Left forelimb (tissue), 1 donor: ENCODE results near the gene LMCD1.

ENCODE experiments used
- DNase-seq: peaks from one replicate; pipeline ENCODE4 v3.0.0-alpha.2; 2018; ENCODE audit warnings: low spot score

Gene LMCD1

DNA sequence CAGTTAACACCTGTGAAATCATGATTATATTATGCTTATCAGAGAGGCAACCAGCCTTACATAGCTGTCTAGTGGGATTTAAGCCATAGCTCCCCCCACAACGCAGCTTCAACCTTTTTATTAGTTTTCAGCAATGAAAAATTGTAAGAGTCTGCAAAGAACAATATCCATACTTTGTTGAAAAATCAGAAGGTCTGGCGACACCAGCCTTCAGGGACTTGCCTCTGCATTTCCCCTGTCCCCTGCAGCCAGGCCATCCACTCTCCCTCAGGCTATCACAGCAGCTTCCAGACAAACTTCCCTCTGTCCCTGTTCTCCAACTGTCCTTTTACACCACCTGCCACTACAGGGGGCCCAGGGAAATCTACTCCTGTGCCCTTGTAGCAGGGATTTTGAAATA lies 83.0 kb downstream of the LMCD1 start:
- peak; percentile 22 for DNase-seq

DNA sequence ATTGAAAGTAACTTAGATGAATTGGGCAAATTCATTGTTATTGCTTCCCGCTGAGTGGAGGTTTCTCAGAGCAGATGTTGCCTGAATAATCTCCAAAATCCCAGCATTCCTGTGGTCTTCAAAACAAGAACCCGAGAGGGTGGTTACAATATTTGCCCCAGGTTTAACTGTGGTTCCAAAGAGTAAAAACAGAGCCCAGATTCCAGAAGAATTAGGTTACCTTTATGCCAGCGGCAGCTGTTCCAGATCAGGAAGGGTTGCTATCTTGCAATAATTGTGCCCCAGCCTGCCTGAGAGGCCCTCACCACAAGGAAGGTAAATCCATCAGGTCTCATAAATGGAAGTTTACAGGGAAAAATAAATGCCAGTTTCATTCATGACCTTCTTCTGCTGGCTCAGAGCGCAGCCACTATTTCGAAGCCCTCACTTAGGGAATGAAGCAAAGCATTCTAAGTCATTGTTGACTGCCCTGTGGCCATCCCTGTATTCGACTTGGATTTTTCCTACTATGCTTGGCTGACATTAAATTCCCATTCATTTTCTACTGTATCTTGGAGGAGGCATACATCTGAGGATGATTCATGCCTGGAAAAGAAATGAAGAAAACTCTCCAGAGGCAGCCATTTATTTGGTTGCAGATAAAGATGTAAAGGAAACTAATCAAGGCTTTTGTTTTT lies 88.4 kb downstream of the LMCD1 start:
- DNase-seq = peak; percentile 17

DNA sequence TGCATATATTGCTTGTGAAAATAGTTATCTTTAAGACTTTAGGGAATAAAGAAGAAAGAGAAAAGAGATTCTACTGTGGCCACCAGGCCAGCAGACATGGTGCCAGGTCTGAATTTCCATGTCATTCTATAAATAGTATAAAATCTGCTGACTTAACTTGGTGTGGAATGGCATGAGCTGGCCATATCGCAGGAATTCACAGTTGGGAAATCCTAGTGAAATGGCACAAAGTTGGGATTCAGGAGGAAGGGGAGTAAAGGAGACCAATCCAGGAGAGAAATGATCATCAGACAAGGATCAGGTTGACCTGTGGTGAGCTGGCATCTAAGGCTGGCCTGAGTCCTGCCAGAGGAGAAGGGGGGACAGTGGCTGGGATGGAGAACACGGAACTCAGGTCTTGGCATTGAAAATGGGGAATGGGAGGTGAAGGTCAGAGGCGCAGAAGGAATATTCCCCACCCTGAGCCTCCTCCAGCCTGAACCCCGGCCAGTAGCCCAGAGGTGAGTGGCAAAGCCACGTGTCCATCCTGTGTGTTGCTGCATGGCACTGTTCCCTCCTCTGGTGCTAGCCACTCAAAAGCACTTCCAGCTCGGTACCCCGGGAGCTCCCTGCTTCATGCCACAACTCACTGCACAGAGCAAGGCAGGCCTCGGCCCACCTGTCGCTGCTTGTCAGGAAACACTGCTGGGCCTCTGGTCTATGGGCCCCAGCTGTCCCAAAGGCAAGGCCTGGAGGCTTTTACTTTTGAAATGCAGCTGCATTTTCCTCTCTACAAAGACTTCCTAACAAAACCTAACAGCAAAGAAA lies 91.6 kb downstream of the LMCD1 start:
- peak; percentile 75 for DNase-seq

DNA sequence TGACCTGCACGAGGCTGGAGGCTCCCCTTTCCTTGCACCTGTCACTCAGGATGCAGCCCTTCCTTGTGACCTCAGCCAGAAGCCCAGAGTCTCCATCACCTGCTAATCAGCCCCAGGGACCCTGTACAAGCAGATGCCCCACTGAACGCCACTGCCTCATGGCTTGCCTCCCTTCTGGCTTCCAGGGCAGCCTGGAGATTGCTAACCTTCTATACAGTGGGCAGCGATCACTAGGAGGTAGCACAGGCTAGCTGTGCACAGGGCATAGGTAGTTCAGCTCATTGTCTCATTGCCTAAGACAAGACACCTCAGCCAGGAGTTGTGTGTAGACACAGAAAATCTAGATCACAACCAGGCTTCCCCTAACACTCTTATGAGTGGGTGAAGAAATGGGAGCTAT lies 93.6 kb downstream of the LMCD1 start:
- DNase-seq = no peak

DNA sequence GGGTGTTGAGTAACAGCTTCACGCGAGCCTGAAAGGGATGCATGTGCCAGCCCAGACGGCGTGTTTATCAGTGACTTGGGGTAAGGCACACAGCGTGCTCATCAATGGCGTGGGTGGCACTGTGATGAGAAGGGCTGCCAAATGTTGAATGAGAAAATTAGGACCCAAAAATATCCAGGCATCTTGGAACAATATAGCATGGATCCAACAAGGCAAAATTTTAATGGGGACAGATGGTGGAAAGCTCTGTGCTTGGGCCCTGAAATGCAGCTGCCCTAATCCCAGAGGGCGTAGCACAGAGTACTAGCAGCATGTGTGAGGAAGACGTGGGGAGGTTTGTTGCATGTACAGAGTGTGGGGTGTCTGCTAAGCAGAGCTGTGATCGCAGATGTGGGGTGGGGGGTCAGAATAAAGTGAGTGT lies 94.1 kb downstream of the LMCD1 start:
- peak; percentile 63 for DNase-seq

DNA sequence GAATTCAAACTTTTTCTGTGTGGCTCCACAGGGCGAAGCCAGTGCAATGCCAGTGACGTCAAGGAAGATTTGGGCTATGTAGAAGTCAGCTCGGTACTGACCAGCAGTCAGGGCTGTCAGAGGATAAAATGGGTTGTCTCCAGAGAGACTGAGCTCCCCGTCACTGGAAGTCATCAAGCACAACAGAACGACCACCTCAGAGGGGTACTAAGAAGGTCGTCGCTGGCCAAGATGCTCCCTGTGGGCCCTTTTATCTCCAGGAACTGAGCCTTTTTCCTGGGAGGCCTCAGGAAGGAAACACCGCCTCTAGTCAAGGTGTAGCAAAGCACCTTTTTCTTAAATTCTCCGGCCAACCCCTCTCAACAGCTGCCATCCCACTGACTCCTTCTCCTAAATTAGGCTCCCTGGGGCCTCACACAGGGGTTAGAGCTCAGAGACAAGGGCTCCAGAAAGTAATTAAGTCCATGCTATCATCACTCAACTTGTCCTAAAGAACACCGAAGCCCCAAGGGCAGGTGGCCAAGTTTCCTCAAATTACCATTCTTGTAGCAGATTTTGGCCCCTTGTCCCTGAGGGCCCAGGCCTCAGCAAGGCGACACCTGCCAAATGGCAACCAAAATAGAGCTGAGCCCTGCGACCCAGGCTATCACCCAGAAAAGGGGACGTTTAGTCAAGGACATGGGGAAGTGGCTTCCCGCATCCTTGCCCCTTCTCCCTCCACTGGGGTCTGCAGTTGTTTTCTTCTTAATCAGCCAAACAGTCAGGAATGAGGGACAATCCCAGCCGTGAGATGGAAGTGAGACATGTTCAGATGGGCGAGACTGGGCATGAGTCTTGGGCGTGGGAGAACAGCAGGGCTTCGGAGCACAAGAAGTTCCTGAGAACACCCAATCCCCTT lies 94.9 kb downstream of the LMCD1 start:
- DNase-seq = peak; percentile 63

DNA sequence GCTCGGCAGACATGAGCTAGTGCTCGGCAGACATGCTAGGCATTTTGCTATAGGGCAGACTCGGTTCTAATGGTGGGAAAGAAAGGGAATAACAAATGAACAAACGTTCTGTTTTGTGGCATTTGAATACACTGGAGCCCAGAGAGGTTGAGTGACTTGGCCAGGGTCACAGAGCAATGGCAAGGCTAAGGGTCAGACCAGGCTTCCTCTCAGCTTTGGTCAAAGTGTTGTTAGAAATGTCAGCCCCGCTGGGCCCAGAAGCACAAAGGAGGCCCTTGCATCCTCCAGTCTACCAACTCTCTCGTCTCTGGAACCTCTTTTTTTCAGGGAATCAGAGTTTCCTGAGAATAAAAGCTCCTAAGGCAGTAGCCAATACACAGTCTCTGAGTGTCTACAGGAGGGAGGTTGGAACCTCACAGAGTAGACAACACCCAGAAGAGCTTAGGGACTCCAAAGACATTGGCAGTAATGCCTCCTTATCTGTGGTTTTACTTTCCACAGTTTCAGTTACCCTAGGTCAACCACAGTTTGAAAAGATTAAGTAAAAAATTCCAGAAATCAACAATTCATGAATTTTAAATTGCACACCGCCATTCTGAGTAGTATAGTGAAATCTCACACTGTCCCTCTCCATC lies 95.7 kb downstream of the LMCD1 start:
- peak; percentile 37 for DNase-seq

DNA sequence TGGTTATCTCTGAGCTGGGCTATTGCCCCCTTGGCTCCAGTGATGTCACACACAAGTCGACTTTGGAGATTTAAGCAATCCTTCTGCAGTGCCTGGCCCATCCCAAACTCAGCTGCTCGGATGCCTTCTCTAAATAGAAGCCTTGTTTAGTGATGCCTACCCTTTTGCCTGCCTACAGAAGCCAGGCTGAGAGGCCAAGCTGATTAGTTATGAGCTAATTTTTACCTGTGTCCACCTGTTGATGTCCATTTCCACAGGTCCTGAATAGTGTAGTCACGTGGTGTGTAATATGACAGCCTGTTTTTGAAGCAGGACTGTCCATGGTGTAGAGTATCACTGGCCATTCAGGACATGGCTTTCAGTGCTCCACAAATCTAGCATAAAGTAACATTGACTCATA lies 97.5 kb downstream of the LMCD1 start:
- DNase-seq = no peak

DNA sequence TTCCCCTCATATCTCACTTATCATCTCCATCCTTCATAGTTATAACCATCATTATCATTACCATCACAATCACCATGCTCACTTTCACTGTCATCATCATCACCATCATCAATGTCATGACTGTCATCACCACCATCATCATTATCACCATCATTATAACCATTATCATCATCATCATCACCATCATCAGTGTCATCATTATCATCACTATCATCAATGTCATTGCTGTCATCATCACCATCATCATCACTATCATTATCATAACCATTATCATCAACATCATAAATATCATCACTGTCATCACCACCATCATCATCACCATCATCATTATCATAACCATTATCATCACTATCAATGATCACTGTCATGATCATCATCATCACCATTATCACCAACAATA lies 98.8 kb downstream of the LMCD1 start:
- no peak for DNase-seq

DNA sequence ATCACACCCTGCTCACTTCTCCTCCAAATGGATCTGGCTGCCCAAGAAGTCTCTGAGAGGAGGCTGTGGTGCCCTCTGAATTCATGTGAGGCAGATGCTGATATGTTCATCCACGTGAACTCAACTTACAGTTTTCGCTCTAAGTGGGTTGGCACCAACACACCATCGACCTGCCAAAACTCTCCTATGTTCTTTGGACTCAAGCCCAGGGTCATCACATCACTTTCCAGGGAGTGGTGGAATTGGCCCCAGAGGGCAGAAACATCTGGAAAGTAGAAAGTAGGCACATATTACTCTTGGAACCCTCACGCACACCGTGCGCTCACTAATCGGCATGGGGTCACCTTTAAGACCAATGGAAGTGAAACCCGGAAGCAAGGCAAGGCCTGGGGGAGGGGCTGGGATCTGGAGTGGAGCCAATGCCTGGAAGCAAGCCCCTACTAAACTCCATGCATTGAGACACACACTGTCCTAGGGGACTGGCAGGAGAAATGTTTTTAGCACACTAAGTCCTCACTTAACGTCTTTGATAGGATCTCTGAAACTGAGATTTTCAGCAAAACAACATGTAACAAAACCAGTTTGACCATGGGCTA lies 101.6 kb downstream of the LMCD1 start:
- DNase-seq = peak; percentile 51

DNA sequence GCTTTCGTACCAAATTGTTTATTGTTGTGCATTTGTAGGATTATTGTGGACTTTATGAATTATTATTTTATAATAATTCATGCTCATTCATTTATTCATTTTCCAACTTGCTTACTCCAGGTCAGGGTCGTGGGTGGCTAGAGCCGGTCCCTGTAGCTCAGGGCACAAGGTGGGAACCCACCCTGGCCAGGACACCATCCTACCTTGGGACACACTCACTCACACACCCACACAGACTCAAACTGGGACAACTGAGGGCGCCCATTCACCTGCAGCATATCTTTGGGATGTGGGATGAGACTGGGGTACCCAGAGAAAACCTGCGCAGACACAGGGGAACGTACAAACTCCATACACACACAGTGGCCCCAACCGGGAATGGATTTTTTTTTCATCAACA lies 102.4 kb downstream of the LMCD1 start:
- DNase-seq = no peak

DNA sequence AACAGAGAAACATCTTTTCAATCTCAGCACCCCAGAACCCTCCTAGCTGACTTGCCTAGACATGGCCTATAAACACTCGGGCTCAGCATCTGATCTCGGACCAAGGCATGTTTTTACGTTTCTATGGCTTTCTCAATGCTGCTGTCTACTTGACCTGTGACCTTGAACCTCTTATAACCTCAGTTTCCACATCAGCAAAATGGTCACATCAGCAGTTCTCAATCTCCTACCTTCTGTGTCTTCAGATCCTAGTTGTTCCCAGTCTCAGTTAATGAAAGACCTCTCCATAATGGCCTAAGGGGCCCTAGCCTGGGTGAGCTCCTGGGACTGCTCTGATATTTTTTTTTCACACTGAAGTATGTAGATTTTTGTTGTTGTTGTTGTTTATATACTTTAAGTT lies 103.4 kb downstream of the LMCD1 start:
- no peak for DNase-seq

DNA sequence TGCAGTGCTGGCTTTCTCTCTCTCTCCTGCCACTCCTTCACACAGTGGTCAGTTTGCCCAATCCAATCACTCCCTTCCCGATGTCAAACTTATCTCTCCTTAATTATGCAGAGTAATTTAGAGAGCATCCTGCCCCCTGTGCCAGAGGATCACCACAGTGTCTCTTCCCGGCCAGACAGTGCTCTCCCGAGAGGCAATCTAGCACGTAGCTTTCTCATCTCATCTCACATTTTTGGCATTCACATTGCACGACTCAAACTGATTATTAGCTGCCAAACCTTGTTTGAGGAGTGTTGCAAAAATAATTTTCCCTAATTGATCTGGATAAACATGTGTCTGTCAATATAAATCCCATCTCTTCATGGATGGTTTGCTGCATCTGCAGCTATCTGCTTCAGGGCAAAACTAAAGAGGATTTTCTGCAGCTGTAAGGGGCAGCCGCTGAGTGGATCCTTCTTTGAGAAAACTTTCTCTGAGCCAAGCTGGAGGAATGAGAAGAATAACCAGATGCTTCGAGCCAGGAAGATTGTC lies 105.1 kb downstream of the LMCD1 start:
- DNase-seq = peak; percentile 59

DNA sequence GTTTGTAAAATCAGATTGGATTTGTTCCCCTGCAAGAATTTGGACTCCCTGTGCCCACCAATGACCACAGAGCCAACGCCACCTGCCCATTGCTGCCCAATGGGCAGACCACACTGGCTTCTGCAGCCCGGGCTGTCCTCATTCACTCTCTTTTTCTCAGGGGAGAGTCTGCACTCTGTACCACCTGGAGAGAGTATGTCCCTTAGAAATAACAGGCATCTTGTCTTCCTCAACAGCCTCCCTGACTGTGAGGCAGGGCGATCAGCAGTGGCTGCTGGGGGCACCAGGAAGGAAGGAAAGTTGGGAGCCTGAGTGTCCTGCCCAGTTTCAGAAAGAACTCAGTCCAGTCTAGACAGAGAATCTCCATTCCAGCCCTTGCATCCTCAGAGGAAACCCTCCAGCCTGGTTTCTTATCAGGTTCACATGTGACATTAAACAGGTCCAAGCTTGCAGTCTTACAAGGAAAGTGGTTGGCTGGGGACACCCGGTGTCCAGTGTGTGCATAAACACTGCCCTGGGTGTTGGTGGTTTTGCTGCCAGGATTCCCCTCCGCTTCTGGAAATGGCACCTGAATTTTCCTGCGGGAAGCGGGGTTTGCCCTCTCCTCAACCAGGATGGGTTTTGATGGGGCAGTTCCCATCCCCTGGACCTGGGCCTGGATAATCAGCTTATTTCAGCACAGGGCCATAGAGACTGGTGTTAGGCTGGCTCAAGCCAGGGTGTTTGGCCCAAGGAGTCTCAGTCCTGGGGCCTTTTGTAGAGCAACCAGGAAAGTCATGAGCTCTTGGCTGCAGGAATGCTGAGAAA lies 105.8 kb downstream of the LMCD1 start:
- peak; percentile 73 for DNase-seq

DNA sequence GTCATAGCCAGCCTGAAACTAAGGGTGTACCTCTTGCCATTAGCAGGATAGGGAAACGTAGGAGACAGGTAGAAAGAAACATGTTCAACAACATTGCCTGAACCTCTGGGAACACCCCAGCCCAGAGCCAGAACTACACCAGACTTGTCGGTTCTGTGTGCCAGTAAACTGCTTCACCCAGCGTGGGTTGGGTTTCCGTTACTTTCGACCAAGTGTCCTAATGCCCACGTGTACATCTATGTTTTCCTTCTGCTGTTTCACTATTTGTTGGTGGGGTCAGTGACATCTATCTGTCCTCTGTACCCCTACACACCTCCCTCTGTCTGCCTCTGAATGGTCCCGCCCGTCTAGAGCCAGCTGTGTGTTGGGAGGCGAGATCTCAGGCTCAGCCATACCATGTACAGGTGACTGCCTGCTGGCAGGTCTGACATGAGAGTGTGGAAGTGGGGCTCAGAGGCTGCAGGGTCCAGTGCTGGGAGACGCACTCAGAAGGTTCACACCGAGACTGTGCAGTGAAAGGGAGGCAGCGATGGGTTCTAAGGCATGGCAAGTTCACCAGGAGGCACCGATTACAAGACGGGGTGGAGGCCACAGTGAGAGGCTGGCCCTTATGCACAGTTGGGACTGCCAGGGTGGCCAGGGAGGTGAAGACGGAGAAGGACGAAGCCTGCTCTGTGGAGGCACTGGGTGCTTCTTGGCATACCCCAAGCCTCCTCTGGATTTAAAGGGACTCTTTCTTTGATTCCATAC lies 106.6 kb downstream of the LMCD1 start:
- no peak for DNase-seq

DNA sequence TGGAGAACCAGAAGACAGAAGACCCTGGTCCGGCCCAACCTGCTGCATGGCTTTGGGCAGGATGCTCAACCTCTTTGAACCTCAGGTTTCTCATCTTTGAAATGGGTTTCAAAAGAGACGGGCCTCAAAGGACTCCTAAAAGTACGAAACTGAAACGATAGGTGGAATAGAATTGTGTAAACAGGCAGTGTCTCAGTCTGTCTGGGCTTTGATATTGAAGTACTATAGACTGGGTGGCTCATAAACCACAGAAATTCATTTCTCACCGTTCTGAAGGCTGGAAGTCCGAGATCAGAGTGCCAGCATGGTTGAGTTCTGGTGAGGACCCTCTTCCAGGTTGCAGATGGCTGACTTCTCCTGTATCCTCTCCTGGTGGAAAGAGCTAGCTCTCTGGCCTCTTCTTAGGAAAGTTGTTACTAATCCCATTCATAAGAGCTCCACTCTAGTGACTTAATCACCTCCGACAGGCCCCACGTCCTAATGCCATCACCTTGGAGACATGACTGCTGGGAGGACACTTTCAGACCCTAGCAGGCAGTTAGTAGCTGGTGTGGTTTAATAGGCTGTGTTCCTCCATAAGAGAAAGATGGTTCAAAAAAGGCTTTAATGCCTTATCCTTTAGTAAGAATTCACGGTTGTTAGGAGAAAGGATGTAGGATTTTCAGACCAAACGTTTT lies 107.3 kb downstream of the LMCD1 start:
- no peak for DNase-seq

DNA sequence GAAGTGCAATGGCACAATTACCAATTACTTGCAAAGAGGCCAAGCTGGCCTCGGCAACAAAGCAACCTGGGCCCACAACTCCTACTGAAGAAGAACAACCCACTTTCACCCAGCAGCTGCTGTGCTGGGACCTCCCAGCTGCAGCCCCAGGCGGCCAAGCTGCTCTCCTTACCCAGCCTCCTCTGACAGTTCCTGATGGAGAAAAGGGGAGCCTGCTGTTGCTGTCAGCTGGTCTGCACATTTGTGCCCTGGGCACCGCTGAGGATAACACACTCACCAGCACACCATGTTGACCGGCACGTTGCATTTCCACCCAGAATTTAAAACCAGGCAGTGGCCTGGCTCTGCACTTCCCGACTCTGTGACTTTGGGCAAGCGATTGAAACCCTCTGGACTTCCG lies 109.3 kb downstream of the LMCD1 start:
- peak; percentile 51 for DNase-seq

DNA sequence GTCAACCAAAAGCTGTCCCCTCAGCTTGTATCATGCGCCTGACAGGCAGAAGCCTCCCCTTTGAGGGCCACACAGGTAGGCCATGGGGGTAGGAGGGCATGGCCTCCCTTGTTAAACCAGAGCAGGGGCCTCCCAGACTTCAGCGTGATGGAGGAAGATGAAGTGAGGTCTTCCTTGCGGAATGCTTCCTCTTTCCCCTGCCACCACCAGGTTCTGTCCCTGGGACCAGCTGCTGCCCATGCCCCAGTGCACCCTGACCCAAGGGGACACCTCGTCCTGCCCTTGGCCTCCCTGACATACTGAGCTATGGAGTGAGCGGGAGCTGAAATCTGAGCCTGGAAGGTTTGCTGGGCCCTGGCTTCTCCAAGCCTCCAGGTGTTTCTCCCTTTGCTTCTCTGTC lies 116.3 kb downstream of the LMCD1 start:
- no peak for DNase-seq

DNA sequence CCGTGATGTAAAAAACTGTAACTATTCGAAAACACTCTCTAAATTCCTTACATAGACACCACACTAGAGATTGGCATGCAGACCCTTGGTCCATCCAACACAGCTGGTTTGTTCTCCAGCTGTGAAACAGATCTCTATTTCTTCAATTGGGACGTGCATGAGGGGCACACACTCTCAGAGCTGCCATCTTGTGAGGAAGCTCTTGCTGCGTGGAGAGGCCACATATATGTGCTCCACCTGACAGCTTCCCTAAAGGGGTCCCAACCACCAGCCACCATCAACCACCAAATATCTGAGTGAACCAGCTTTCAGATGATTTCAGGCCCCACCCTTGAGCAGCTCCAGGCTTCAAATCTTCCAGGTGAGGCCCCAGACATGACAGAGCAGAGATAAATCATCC lies 117.3 kb downstream of the LMCD1 start:
- no peak for DNase-seq
